WERI-Rb-1 (cell line): ENCODE results near the gene CCDC112.

Experiments used
- DNase-seq: peaks from one replicate; pipeline ENCODE4 v3.0.0-alpha.2; 2020
- H3K27ac ChIP-seq: fragments of 250-450 bp; sonication (Bioruptor Pico); 2 replicates; pipeline ENCODE4 v1.5.1; 2020; ENCODE audit warnings: mild to moderate bottlenecking, moderate library complexity
- H3K27me3 ChIP-seq: fragments of 250-450 bp; sonication (Bioruptor Pico); 2 replicates; pipeline ENCODE4 v1.5.1; 2021; ENCODE audit warnings: mild to moderate bottlenecking, low read depth, moderate library complexity; ENCODE audit not compliant: insufficient read depth, severe bottlenecking
- H3K36me3 ChIP-seq: fragments of 250-450 bp; sonication (Bioruptor Pico); 2 replicates; pipeline ENCODE4 v1.5.1; 2020; ENCODE audit warnings: mild to moderate bottlenecking, moderate library complexity
- H3K4me3 ChIP-seq: 2 replicates; pipeline ENCODE4 v1.5.1; 2011; ENCODE audit warnings: low read depth, mild to moderate bottlenecking, control low read depth, low read length
- H3K9me3 ChIP-seq: fragments of 250-450 bp; sonication (Bioruptor Pico); 2 replicates; pipeline ENCODE4 v1.5.1; 2021; ENCODE audit warnings: mild to moderate bottlenecking, moderate library complexity; ENCODE audit not compliant: severe bottlenecking
- TF ChIP-seq, protein P1 (sequence below): IDR thresholded peaks from 2 replicates; pipeline ENCODE4 v1.5.1; 2011; ENCODE audit warnings: low read depth, mild to moderate bottlenecking, control low read depth, inconsistent platforms, low read length

CCDC112 gene

GRCh38 chr5:115282131-115282530 lies 14.3 kb downstream of the CCDC112 start:
- no peaks in the 10 kb centered on the region for H3K36me3 ChIP-seq
- H3K9me3 ChIP-seq, result no peaks in the 10 kb centered on the region
- no peak for DNase-seq
- no peak overlapping the region for H3K27ac ChIP-seq
- no peak overlapping the region for H3K4me3 ChIP-seq
- no peaks in the 10 kb centered on the region for H3K27me3 ChIP-seq
- TF ChIP-seq, protein P1, sequence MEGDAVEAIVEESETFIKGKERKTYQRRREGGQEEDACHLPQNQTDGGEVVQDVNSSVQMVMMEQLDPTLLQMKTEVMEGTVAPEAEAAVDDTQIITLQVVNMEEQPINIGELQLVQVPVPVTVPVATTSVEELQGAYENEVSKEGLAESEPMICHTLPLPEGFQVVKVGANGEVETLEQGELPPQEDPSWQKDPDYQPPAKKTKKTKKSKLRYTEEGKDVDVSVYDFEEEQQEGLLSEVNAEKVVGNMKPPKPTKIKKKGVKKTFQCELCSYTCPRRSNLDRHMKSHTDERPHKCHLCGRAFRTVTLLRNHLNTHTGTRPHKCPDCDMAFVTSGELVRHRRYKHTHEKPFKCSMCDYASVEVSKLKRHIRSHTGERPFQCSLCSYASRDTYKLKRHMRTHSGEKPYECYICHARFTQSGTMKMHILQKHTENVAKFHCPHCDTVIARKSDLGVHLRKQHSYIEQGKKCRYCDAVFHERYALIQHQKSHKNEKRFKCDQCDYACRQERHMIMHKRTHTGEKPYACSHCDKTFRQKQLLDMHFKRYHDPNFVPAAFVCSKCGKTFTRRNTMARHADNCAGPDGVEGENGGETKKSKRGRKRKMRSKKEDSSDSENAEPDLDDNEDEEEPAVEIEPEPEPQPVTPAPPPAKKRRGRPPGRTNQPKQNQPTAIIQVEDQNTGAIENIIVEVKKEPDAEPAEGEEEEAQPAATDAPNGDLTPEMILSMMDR, result no peak

GRCh38 chr5:115274584-115274983 lies 21.9 kb downstream of the CCDC112 start:
- Histone ChIP-seq H3K27ac (no peak overlapping the region), H3K36me3 (no peaks in the 10 kb centered on the region; the same call in 1 of the 2 replicates), H3K4me3 (no peak overlapping the region), H3K27me3 (no peaks in the 10 kb centered on the region), H3K9me3 (no peaks in the 10 kb centered on the region)
- TF ChIP-seq, protein P1, result no peak
- DNase-seq, result no peak

DNA sequence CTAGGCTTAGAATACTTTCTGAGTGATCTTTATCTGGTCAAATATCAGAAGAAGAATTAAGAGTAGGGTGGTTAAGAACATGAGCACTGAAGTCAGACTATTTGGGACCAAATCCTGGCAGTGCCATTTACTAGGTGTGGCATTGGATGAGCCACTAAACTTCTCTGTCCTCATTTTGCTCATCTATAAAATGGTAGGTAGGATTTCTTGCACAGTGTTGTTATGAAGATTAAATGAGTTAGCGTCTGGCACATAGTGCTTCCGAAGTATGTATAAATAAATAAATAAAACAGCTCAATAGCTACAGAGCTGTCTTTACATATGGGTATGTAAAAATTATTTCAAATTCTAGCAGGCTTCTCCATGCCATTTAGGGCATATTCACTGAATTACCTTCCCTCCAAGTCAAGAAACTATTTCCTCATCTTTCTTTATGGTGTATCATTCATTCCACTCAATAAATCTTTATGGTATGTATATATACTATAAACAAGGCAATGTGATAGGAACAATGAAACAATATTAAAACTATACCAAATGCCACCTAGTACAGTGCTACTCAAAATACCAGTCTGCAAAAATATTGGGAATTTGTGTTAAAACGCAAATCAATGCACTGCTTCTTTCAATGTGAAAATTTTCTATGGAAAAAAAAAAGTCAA lies 24.0 kb downstream of the CCDC112 start:
- no peaks in the 10 kb centered on the region for H3K9me3 ChIP-seq
- no peaks in the 10 kb centered on the region for H3K27me3 ChIP-seq
- no peak overlapping the region for H3K27ac ChIP-seq
- DNase-seq, result no peak
- H3K4me3 ChIP-seq, result no peak overlapping the region
- TF ChIP-seq, protein P1, result no peak
- no peaks in the 10 kb centered on the region; the same call in 1 of the 2 replicates for H3K36me3 ChIP-seq

GRCh38 chr5:115271295-115272050 lies 25.0 kb downstream of the CCDC112 start:
- H3K4me3 ChIP-seq, result no peak overlapping the region
- no peaks in the 10 kb centered on the region; the same call in 1 of the 2 replicates for H3K36me3 ChIP-seq
- H3K27ac ChIP-seq, result no peak overlapping the region
- H3K9me3 ChIP-seq, result no peaks in the 10 kb centered on the region
- no peak for DNase-seq
- H3K27me3 ChIP-seq, result no peaks in the 10 kb centered on the region
- TF ChIP-seq, protein P1, result no peak

GRCh38 chr5:115267617-115268016 lies 28.8 kb downstream of the CCDC112 start:
- Histone ChIP-seq H3K4me3 (no peak overlapping the region), H3K27me3 (no peaks in the 10 kb centered on the region), H3K9me3 (no peaks in the 10 kb centered on the region), H3K36me3 (no peaks in the 10 kb centered on the region; the same call in 1 of the 2 replicates), H3K27ac (no peak overlapping the region)
- TF ChIP-seq, protein P1, result no peak
- DNase-seq, result no peak
